NT2/D1 (cell line): ENCODE results near the gene TLL1.

Source experiments
- DNase-seq: peaks from one replicate; pipeline ENCODE4 v3.0.0-alpha.2; 2011; ENCODE audit warnings: low read depth, low spot score
- H3K27me3 ChIP-seq: 2 replicates; pipeline ENCODE4 v1.6.0; 2011; ENCODE audit warnings: mild to moderate bottlenecking; ENCODE audit not compliant: insufficient read length, insufficient read depth
- H3K36me3 ChIP-seq: 2 replicates; pipeline ENCODE4 v1.6.1; 2011; ENCODE audit warnings: mild to moderate bottlenecking, low read length, mixed read lengths; ENCODE audit not compliant: insufficient read depth, insufficient read length
- H3K4me1 ChIP-seq: 2 replicates; pipeline ENCODE4 v1.5.1; 2011; ENCODE audit not compliant: insufficient read depth, insufficient read length
- H3K4me3 ChIP-seq: 2 replicates; pipeline ENCODE4 v1.5.1; 2011; ENCODE audit warnings: low read depth; ENCODE audit not compliant: insufficient read length
- H3K9ac ChIP-seq: 2 replicates; pipeline ENCODE4 v1.6.0; 2011; ENCODE audit warnings: low read depth; ENCODE audit not compliant: insufficient read length
- H3K9me3 ChIP-seq: 2 replicates; pipeline ENCODE4 v1.5.1; 2011; ENCODE audit warnings: mild to moderate bottlenecking, low read length; ENCODE audit not compliant: insufficient read depth
- SUZ12 ChIP-seq: IDR thresholded peaks from 2 replicates; pipeline ENCODE4 v1.6.1; 2011; ENCODE audit not compliant: insufficient read length, insufficient read depth; ENCODE audit errors: extremely low read depth
- YY1 ChIP-seq: IDR thresholded peaks from 2 replicates; pipeline ENCODE4 v1.6.1; 2011; ENCODE audit not compliant: insufficient read length, insufficient read depth
- ZNF274 ChIP-seq: IDR thresholded peaks from 2 replicates; pipeline ENCODE4 v1.6.1; 2011; ENCODE audit warnings: mild to moderate bottlenecking, low read depth, low read length

The TLL1 gene

GRCh38 chr4:166121897-166122296 is 248.9 kb downstream of the TLL1 start:
- H3K9me3 ChIP-seq, result no peaks in the 10 kb centered on the region
- TF ChIP-seq YY1 (no peak), ZNF274 (no peak), SUZ12 (no peak)
- H3K27me3 ChIP-seq, result no peaks in the 10 kb centered on the region
- no peaks in the 10 kb centered on the region for H3K4me1 ChIP-seq
- no peaks in the 10 kb centered on the region for H3K36me3 ChIP-seq
- no peak overlapping the region for H3K4me3 ChIP-seq
- H3K9ac ChIP-seq, result no peak overlapping the region
- no peak for DNase-seq

DNA sequence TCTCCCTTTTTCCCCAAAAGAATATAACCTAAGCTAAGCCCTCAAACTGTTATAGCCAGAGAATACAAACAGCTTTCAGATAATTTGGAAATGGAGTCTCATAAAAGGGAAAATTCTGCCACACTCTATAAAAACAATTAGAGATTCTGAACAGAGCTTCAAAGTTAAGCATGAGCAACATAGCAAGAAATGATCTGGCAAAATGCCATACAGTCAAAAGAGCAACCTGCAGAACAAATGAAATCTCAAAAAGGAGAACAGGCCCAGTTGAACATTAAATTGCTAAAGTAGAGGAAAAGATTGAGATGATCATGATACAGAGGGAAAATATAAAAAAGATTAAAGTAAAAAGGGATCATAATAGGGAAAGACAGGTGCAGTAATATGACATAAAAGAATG is 250.5 kb downstream of the TLL1 start:
- H3K36me3 ChIP-seq, result no peaks in the 10 kb centered on the region
- no peak overlapping the region for H3K9ac ChIP-seq
- no peak overlapping the region for H3K4me3 ChIP-seq
- H3K27me3 ChIP-seq, result no peaks in the 10 kb centered on the region
- H3K9me3 ChIP-seq, result no peaks in the 10 kb centered on the region
- DNase-seq, result no peak
- TF ChIP-seq YY1, result no peak
- no peak for TF ChIP-seq ZNF274
- no peak for TF ChIP-seq SUZ12
- no peaks in the 10 kb centered on the region for H3K4me1 ChIP-seq

GRCh38 chr4:166128403-166128802 is 255.4 kb downstream of the TLL1 start:
- no peaks in the 10 kb centered on the region for H3K27me3 ChIP-seq
- no peak for DNase-seq
- no peak overlapping the region for H3K4me3 ChIP-seq
- H3K9me3 ChIP-seq, result no peaks in the 10 kb centered on the region
- H3K4me1 ChIP-seq, result no peaks in the 10 kb centered on the region
- no peak for TF ChIP-seq YY1
- TF ChIP-seq ZNF274, result no peak
- TF ChIP-seq SUZ12, result no peak
- H3K9ac ChIP-seq, result no peak overlapping the region
- no peaks in the 10 kb centered on the region for H3K36me3 ChIP-seq

DNA sequence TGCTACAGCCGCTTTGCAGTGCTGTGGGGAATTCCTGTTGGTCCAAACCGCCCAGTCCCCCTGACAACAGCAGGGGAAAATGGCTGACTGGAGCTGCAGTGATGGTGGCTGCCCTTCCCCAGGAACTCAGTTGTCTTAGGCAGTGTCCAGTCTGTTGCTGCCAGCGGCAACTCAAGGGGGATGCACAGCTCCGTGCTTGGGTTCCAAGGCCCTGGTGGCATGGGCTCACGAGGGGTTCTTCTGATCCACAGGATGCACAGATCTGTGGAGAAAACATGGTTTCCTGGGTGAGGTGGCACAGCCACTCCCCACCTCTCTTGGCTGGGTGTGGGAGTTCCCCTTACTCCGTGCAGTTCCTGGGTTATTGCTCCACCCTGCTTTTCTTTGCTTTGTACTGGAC is 261.2 kb downstream of the TLL1 start:
- H3K9me3 ChIP-seq, result no peaks in the 10 kb centered on the region
- TF ChIP-seq YY1 (no peak), ZNF274 (no peak), SUZ12 (no peak)
- no peak for DNase-seq
- no peaks in the 10 kb centered on the region for H3K36me3 ChIP-seq
- no peaks in the 10 kb centered on the region for H3K27me3 ChIP-seq
- no peak overlapping the region for H3K4me3 ChIP-seq
- H3K9ac ChIP-seq, result no peak overlapping the region
- H3K4me1 ChIP-seq, result no peaks in the 10 kb centered on the region

- Histone ChIP-seq H3K4me3 (no peak overlapping the region), H3K9me3 (no peaks in the 10 kb centered on the region), H3K4me1 (no peaks in the 10 kb centered on the region), H3K9ac (no peak overlapping the region), H3K36me3 (no peaks in the 10 kb centered on the region), H3K27me3 (no peaks in the 10 kb centered on the region)
- no peak for TF ChIP-seq ZNF274
- no peak for TF ChIP-seq SUZ12
- TF ChIP-seq YY1, result no peak
- no peak for DNase-seq
Observed at GRCh38 chr4:166140951-166141350, 267.9 kb downstream of the TLL1 start.

GRCh38 chr4:166143227-166143626 is 270.2 kb downstream of the TLL1 start:
- DNase-seq, result no peak
- no peaks in the 10 kb centered on the region for H3K9me3 ChIP-seq
- TF ChIP-seq ZNF274, result no peak
- TF ChIP-seq YY1, result no peak
- no peak for TF ChIP-seq SUZ12
- no peaks in the 10 kb centered on the region for H3K27me3 ChIP-seq
- no peaks in the 10 kb centered on the region for H3K36me3 ChIP-seq
- no peak overlapping the region for H3K4me3 ChIP-seq
- no peaks in the 10 kb centered on the region for H3K4me1 ChIP-seq
- no peak overlapping the region for H3K9ac ChIP-seq

DNA sequence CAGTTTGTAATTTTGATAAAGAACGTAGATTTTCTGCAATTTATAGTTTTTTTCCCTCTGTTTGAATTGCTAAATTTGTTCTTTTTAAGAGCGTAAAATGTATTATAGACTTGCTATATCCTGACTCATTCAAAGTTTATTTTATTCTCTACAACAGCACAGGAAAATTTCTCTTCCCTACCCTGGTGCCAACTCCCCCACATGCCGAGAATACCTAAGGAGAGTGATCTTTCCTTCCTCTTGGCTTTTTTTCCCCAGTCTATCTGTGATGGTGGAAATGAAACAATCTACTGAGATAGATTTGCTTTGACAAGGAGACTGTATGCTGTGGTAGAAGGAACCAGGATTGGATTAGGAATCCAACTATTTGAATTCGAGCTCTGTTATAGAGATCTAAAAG is 271.6 kb downstream of the TLL1 start:
- Histone ChIP-seq H3K4me3 (no peak overlapping the region), H3K36me3 (no peaks in the 10 kb centered on the region), H3K4me1 (no peaks in the 10 kb centered on the region), H3K9me3 (no peaks in the 10 kb centered on the region), H3K27me3 (no peaks in the 10 kb centered on the region), H3K9ac (no peak overlapping the region)
- TF ChIP-seq ZNF274, result no peak
- no peak for TF ChIP-seq YY1
- TF ChIP-seq SUZ12, result no peak
- DNase-seq, result no peak

GRCh38 chr4:166146806-166147540 is 273.9 kb downstream of the TLL1 start:
- Histone ChIP-seq H3K9me3 (no peaks in the 10 kb centered on the region), H3K4me1 (no peaks in the 10 kb centered on the region), H3K36me3 (no peaks in the 10 kb centered on the region), H3K27me3 (no peaks in the 10 kb centered on the region), H3K9ac (no peak overlapping the region), H3K4me3 (no peak overlapping the region)
- TF ChIP-seq ZNF274 (no peak), SUZ12 (no peak), YY1 (no peak)
- DNase-seq, result no peak
